Measurements from ENCODE around the gene PPP1R3C.

GRCh38 chr10:91677911-91678310, 45.0 kb upstream of the PPP1R3C start:
- TF ChIP-seq CTCF (IDR thresholded peaks at IDR 0.05; ENCODE audit: low read depth, low read length, missing input control) (no peak), ZBTB33 (IDR thresholded peaks at IDR 0.05) (no peak), SP1 (IDR thresholded peaks at IDR 0.05) (no peak)
